HepG2 (cell line): Measurements from ENCODE around the gene SSNA1. TPM values are rescaled to one million over a fixed set of nuclear protein-coding genes. Genes with fewer than 3 reads are reported as not detected.

Experiments used
- ATF5 ChIP-seq: sonication (generic); formaldehyde crosslinking; IDR thresholded peaks from 2 replicates; pipeline ENCODE4 v1.4.0; 2020; ENCODE audit warnings: mild to moderate bottlenecking, low read depth, missing genetic modification reagents
- CAMTA2 ChIP-seq: sonication (generic); formaldehyde crosslinking; IDR thresholded peaks from 2 replicates; pipeline ENCODE4 v1.4.0; 2020; ENCODE audit warnings: mild to moderate bottlenecking, missing genetic modification reagents, borderline replicate concordance
- CSRNP1 ChIP-seq: sonication (generic); formaldehyde crosslinking; IDR thresholded peaks from 2 replicates; pipeline ENCODE4 v1.8.1; 2023; ENCODE audit warnings: mild to moderate bottlenecking, missing genetic modification reagents
- GLI4 ChIP-seq: sonication (generic); formaldehyde crosslinking; IDR thresholded peaks from 2 replicates; pipeline ENCODE4 v1.5.1; 2020; ENCODE audit warnings: missing genetic modification reagents, mild to moderate bottlenecking, moderate library complexity, borderline replicate concordance
- HMGXB3 ChIP-seq: sonication (generic); formaldehyde crosslinking; IDR thresholded peaks from 2 replicates; pipeline ENCODE4 v1.4.0; 2020; ENCODE audit warnings: missing genetic modification reagents, borderline replicate concordance
- HOMEZ ChIP-seq: IDR thresholded peaks from 2 replicates; pipeline ENCODE4 v1.6.1; 2016; ENCODE audit warnings: low read depth
- HOXA9 ChIP-seq: sonication (generic); formaldehyde crosslinking; IDR thresholded peaks from 2 replicates; pipeline ENCODE4 v1.8.1; 2022; ENCODE audit warnings: missing genetic modification reagents, mild to moderate bottlenecking, moderate library complexity, borderline replicate concordance
- ISX ChIP-seq: sonication (generic); formaldehyde crosslinking; conservative IDR thresholded peaks from 2 replicates; pipeline ENCODE4 v1.5.0; 2020; ENCODE audit warnings: missing genetic modification reagents
- JDP2 ChIP-seq: sonication (generic); formaldehyde crosslinking; IDR thresholded peaks from 2 replicates; pipeline ENCODE4 v1.8.1; 2022; ENCODE audit warnings: missing genetic modification reagents, borderline replicate concordance
- KDM2A ChIP-seq: sonication (generic); formaldehyde crosslinking; IDR thresholded peaks from 2 replicates; pipeline ENCODE4 v1.4.0; 2020; ENCODE audit warnings: low read depth, missing genetic modification reagents, borderline replicate concordance
- KLF6 ChIP-seq: IDR thresholded peaks from 2 replicates; pipeline ENCODE4 v1.8.0; 2016; ENCODE audit warnings: missing biosample characterization, missing genetic modification reagents
- NCOA1 ChIP-seq: sonication (generic); formaldehyde crosslinking; IDR thresholded peaks from 2 replicates; pipeline ENCODE4 v1.9.0; 2021; ENCODE audit warnings: missing genetic modification reagents
- NKX3-1 ChIP-seq: sonication (generic); formaldehyde crosslinking; IDR thresholded peaks from 2 replicates; pipeline ENCODE4 v1.5.0; 2020; ENCODE audit warnings: missing genetic modification reagents
- PRMT3 ChIP-seq: sonication (generic); formaldehyde crosslinking; IDR thresholded peaks from 2 replicates; pipeline ENCODE4 v1.8.1; 2022; ENCODE audit warnings: low read depth, mild to moderate bottlenecking, moderate library complexity, missing genetic modification reagents, borderline replicate concordance
- RBAK ChIP-seq: sonication (generic); formaldehyde crosslinking; IDR thresholded peaks from 2 replicates; pipeline ENCODE4 v1.5.1; 2020; ENCODE audit warnings: mild to moderate bottlenecking, missing genetic modification reagents
- SIN3B ChIP-seq: fragments of 150-350 bp; IDR thresholded peaks from 2 replicates; pipeline ENCODE4 v1.6.1; 2014; ENCODE audit warnings: low read length
- SNAPC5 ChIP-seq: sonication (generic); formaldehyde crosslinking; IDR thresholded peaks from 2 replicates; pipeline ENCODE4 v1.8.1; 2023; ENCODE audit warnings: mild to moderate bottlenecking, missing genetic modification reagents, borderline replicate concordance
- SOX13 ChIP-seq, 3 experiments: fragments of 450-650 bp in 1 of 3; sonication (generic) in 1 of 3; formaldehyde crosslinking in 1 of 3; IDR thresholded peaks in 2 of 3; conservative IDR thresholded peaks in 1 of 3; 2 replicates each; pipeline versions ENCODE4 v1.5.0 to v1.6.1; 2016 to 2020; ENCODE audit warnings: antibody characterized with exemption in 1 of 3, mild to moderate bottlenecking in 1 of 3, missing compliant biosample characterization in 1 of 3, missing genetic modification reagents in 1 of 3, moderate library complexity in 1 of 3
- TERF1 ChIP-seq: sonication (generic); formaldehyde crosslinking; IDR thresholded peaks from 2 replicates; pipeline ENCODE4 v1.8.0; 2022; ENCODE audit warnings: mild to moderate bottlenecking, missing genetic modification reagents, moderate library complexity
- ZNF792 ChIP-seq: IDR thresholded peaks from 2 replicates; pipeline ENCODE4 v1.6.1; 2016
- polyA plus RNA-seq, 8 experiments: library from polyadenylated mRNA; depleted of rRNA in 3 of 8; stranded (reverse) in 7 of 8; unstranded in 1 of 8; fragments of >200 nt; fragmentation: Illumina TruSeq in 4 of 8; extraction: Trizol in 4 of 8; gene quantifications; 2 replicates each; pipeline versions ENCODE4 v1.2.1 to v1.2.3, GENCODE V29; 2011 to 2016; ENCODE audit warnings: low read depth in 4 of 8, missing spikeins in 1 of 8, mixed read lengths in 1 of 8; ENCODE audit not compliant: insufficient read depth in 1 of 8
- total RNA-seq, 5 experiments: library from RNA; depleted of rRNA; stranded (reverse); fragments of >200 nt; fragmentation: Illumina TruSeq; extraction: Trizol; gene quantifications; 2 replicates each; pipeline ENCODE4 v1.2.3, GENCODE V29; 2016; ENCODE audit warnings: low read depth in 1 of 5

The SSNA1 gene
- total and polyA plus RNA-seq, 2 of the 13 experiments (the other 11 are each of a cell fraction or from before 2014, with no cell fraction given) = 35.9 to 49.4 TPM

- TF ChIP-seq JDP2 (CRISPR knock-in tag) (no peak), HMGXB3 (no peak), ATF5 (CRISPR knock-in tag) (no peak), PRMT3 (CRISPR knock-in tag) (no peak), CSRNP1 (CRISPR knock-in tag) (no peak; the same call in 1 of the 2 replicates), KDM2A (CRISPR knock-in tag) (peak; percentile 89), CAMTA2 (no peak), SOX13 (IDR thresholded peaks at IDR 0.05) (no peak), SOX13 (CRISPR knock-in tag; conservative IDR thresholded peaks at IDR 0.05 in 1 of 2, IDR thresholded peaks at IDR 0.05 in 1 of 2) (peak in 1 of 2 experiments; percentile 54; a peak in 1 of 4 replicates), GLI4 (CRISPR knock-in tag) (no peak), TERF1 (CRISPR knock-in tag) (0 out of 2 replicates have a peak, but pooled peaks have one; percentile 23), KLF6 (CRISPR knock-in tag) (no peak), NKX3-1 (CRISPR knock-in tag) (no peak), HOMEZ (CRISPR knock-in tag) (no peak), ISX (CRISPR knock-in tag) (no peak), SNAPC5 (CRISPR knock-in tag) (no peak), HOXA9 (CRISPR knock-in tag) (no peak), NCOA1 (CRISPR knock-in tag) (no peak), RBAK (CRISPR knock-in tag) (no peak), ZNF792 (no peak; the same call in 1 of the 2 replicates), SIN3B (no peak)
These were observed 30.3 kb downstream of the SSNA1 start (continued) for GRCh38 chr9:137218754-137219271.
